Glomerular endothelial cell (primary cell): ENCODE measurements around the gene KLHL2. TPM values are rescaled to one million over a fixed set of nuclear protein-coding genes. Genes with fewer than 3 reads are reported as not detected.
"Not testable (repeated sequence)": the region's sequence is repeated elsewhere in the genome, so short reads cannot be mapped to it uniquely, and the experiment has no call there.

Experiments
- DNase-seq: peaks from one replicate; pipeline ENCODE4 v3.0.0-alpha.2; 2011; ENCODE audit warnings: low read depth, low spot score; ENCODE audit errors: extremely low read depth
- total RNA-seq: library from RNA; depleted of rRNA; stranded (reverse); fragments of >200 nt; gene quantifications from 2 replicates; pipeline ENCODE4 v1.2.3, GENCODE V29; 2015

The KLHL2 gene, protein sequence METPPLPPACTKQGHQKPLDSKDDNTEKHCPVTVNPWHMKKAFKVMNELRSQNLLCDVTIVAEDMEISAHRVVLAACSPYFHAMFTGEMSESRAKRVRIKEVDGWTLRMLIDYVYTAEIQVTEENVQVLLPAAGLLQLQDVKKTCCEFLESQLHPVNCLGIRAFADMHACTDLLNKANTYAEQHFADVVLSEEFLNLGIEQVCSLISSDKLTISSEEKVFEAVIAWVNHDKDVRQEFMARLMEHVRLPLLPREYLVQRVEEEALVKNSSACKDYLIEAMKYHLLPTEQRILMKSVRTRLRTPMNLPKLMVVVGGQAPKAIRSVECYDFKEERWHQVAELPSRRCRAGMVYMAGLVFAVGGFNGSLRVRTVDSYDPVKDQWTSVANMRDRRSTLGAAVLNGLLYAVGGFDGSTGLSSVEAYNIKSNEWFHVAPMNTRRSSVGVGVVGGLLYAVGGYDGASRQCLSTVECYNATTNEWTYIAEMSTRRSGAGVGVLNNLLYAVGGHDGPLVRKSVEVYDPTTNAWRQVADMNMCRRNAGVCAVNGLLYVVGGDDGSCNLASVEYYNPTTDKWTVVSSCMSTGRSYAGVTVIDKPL
- 20.5 and 26.3 TPM in 2 replicates for total RNA-seq

DNA sequence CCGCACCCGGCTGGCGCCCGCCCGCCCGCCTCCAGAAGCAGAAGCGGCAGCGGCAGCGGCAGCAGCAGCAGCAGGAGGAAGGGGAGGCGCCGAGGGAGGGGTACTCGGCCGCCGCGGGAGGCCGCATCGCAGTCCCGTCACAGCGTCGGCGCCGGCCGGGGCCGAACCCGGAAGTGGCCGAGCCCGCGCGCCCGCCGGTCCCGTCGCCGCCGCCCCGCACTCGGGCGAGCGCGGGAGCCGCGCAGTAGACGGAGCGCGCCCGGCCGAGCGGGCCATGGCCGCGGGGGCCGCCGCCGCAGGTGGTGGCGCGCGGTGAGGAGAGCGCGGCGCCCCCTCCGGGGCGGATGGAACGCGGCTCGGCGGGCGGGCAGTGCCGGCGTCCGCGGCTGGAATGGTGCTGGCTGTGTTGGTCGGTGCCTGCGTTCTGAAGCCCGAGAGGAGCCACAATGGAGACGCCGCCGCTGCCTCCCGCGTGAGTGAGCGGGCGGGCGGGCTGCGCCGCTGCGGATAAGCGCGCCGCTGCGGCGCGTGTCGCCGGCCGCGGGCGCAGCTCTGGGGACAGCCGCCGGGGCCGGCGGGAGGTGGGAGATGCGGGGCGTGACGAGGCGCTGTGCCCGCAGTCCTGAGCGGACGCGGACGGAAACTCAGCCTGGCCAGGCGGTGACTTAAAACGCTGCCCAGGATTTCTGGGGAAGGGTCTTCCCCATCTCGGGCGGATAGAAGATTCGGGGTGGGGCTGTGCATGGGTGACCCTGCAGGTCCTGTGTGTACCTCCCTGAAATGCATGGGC lies at the start of gene KLHL2:
TSS of gene KLHL2 (plus strand) at position 131 of the 790 bp plus-strand sequence. CDS start at position 447, 316 bp downstream.
- DNase-seq, result no peak

DNA sequence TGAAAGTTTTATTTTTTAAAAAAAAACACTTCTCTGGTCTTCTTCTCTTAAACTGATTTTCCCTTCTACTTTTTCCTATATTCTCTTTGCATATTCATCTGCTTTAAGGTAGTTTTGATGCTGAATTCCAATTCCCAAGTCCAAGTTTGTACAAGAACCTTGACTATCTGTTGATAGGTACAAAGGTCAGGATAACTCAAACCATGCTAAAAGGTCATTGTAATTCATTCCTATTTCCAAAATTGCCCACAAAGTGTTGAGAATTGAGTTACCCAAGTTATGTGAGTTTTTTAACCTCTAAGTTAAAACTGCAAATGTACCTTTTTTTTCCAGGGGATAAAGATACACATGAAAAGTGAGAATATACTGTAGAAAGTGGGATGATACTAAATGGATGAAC lies 48.6 kb upstream of the KLHL2 start:
- no peak for DNase-seq

DNA sequence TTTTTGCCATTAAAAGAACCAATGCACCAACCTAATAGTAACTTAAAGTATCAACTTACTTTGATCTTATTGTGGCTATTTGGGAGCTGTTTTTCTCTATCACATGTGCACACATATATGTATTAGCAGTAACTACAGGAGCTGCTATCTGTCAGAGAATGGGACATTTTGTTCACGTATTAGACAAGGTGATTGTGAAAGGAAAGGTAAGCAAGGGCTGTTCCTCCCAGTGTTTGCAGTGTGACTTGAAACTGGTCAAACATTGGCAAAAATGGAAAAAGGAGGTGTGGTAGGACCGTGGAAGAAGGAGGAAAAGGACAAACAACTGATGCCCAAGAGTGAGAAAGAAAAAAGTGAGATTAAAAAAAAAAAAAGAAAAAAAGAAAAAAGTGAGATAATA lies 43.1 kb upstream of the KLHL2 start:
- no peak for DNase-seq

DNA sequence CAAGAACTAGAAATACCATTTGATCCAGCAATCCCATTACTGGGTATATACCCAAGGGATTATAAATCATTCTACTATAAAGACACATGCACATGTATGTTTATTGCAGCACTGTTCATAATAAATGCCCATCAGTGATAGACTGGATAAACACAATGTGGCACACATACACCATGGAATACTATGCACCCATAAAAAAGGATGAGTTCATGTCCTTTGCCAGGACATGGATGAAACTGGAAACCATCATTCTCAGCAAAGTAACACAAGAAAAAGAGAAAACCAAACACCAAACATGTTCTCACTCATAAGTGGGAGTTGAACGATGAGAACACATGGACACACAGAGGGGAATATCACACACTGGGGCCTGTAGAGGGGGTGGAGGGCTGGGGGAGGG lies 40.5 kb upstream of the KLHL2 start:
- DNase-seq, result not testable (repeated sequence)

DNA sequence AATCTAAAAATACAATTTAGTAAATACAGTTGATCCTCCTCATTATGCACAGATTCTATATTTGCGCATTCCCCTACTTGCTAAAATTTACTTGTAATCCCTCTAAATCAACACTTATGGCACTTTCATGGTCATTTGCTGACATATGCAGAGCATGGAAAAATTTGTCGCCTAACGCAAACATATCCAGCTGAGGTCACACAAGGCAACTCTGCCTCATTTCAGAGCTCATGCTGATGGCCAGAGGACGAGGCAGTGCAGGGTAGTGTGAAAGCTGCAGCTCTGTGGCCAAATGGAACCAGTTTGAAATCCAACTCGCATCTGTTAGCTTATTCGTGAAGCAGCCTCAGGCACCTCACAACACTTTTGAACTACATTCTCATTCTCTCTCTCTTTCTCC lies 39.7 kb upstream of the KLHL2 start:
- no peak for DNase-seq

DNA sequence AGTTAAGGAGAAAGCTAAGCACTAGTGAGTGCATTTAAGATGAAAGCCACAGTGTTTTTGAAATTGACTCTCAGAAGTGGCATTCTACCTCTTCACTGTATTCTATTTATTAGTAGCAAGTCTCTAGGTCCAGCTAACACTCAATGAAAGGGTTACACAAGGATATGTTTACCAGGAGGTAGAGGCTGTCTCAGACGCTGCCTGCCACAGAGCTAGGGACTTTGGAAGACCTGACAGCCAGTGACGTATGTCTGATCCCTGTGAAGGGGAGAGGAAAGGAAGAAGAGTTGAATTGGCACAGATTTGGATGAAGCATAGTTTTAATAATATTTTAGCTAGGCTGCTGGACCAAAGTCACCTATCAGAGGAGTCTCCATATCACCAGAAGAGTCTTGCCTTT lies 36.5 kb upstream of the KLHL2 start:
- no peak for DNase-seq

DNA sequence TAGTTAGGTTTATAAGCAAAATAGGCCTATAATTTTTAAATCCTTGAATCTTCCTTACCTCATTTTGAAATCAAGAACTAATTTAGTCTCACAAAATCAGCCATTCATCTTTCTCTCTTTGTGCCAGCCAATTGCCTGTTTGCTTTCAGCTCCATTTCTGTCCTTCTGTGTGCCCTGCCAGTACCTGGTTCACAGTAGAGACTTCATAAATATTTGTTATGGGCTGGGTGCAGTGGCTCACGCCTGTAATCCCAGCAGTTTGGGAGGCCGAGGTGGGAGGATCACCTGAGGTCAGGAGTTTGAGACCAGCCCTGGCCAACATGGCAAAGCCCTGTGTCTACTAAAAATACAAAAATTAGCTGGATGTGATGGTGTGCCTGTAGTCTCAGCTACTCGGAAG lies 31.9 kb upstream of the KLHL2 start:
- DNase-seq, result not testable (repeated sequence)

DNA sequence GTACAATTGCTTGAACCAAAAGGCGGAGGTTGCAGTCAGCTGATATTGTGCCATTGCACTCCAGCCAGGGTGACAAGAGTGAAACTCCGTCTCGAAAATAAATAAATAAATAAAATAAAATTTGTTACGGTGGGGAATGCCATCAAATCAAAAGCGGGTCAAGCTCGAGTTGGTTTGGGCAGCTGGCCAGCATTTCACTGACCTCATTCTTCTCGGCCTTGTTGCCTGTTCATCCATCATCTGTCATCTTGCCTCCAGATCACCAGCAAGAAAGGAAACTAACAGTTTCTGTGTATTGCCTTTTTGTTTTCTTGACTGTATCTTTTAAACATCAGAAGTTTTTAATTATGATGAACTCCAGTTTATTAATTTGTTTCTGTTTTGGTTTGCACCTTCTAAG lies 31.5 kb upstream of the KLHL2 start:
- DNase-seq, result no peak

DNA sequence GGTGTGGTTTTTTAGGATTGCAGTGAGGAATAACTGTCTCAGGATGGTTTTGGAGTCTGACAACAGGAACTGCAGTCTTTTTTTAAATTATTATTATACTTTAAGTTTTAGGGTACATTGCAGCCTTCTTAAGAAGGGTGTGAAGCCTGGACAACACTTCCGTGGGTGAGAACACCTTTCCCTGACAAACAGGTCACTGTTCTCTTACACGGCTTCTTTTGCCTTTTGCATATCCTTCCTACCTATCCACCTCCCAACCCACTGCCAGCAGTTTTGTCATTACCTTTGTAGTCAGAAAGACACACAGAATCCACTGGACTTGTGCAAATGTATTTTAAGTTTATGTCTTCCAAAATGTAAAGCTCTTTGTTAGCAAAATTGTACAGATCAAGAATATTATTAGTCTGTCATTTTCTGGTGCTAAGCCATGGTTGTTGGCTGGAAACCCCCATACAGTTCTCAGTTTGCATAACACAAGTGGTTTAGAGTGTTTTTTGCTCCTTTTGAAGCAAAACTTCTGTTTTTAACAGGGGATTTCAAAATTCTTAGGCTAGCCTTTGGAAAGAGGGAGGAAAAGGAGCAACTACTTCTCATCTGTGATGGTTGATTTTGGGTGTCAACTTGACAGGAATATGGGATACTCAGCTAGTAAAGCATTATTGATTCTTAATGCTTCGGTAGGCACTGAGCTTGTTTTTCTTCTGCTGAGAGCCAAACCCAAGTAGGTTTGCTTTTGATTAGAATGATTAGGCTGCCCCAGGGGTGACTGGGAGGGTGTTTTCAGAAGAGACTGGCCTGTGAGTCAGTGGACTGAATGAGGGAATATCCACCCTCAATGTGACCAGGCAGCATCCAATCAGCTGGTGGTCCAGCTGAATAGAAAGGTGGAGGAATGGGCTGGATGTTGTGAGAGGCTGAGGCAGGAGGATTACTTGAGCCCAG lies 29.4 kb upstream of the KLHL2 start:
- no peak for DNase-seq

DNA sequence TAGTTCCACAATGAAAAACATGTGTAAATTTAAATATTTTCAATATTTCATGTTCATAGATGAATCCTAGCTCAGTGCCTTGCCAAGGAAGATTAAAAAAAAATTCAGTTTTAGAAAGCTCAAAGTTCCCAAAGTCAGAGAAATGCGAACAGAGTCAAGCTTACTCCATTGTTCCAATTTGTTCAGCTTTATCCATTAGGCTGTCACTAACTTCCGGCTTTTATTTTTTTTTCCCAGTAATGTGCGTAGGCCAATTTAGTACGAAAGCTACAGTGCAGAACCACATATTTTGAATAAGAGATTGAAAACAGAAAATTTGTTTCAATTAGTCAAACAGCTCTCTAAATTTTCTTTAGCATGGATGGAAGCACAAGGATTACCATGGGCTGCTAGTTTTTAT lies 23.1 kb upstream of the KLHL2 start:
- DNase-seq, result no peak

DNA sequence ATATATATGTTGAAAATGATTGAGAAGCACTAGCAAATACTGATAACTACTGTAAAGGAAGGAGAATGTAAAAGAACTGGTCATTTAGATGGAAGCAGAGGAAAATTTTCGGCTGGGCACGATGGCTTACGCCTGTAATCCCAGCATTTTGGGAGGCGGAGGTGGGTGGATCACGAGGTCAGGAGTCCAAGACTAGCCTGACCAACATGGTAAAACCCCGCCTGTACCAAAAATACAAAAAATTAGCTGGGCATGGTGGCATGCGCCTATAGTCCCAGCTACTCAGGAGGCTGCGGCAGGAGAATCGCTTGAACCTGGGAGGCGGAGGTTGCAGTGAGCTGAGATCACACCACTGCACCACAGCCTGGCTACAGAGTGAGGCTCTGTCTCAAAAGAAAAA lies 22.4 kb upstream of the KLHL2 start:
- DNase-seq, result not testable (repeated sequence)

DNA sequence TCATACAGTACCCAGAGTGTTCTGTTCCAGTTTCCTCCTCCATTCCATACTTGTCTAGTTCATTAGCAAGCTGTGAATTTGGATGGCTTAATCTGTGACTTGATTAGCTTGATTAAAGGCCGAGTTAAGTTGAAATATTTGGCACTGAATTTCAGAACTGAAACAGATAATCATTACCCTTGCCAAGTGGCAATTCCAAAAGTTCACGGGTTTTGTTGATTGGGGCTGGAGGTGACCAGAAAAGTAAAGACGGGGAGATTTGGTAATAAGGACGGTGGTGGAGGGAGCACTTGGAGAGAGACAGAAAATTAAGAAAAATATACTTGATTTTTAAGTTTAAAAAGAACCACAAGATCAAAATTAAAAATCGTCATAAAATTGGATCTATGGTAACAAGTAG lies 21.9 kb upstream of the KLHL2 start:
- DNase-seq, result no peak

DNA sequence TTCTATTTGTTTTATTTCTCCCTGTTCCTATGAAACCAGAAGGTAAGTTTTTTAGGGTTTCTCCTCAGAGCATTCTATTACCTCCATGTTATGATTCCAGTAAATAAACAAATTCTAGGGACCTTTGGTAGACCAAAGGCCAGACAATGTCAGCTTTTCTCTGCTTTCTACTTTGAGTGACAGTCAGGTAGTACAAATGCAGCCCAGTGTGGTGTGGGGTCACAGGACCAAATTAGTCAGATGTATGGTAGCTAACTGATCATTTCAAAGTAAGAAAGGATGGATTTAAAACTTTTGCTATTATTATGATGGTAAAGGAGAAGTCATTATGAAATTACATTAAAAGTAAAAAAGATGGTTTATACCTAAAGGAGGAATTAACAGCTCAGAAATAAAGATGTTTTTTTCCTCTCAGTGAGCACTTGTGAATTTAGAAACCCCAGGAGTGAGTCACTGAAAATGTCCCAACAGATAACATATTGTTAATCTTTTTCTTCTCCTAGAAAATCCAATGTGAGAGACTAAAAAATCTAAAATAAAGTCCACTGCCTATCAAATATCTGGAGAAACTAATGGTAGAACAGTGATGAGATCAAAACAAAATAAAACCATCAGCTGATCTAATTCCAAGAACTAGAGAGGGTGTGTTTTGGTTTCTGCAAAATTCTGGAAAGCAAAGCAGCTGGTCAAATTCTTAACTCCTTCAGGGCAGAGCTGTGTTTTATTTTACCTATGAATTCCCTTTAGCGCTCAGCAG lies 16.6 kb upstream of the KLHL2 start:
- DNase-seq, result no peak

DNA sequence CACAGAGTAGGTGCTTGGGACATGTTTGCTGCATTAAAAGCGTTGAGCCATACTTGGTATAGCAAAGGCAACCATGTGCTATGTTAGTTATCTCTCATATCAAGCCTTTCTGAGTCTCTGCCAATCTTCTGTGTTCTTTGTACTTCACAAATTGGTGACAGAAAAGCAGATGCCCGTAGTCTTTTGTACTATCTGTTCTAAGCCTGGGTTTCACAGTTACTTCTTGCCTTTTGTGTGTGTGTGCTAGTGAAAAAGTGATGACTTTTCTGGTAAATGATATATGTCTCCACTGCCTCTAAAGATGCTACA lies 16.1 kb upstream of the KLHL2 start:
- no peak for DNase-seq

DNA sequence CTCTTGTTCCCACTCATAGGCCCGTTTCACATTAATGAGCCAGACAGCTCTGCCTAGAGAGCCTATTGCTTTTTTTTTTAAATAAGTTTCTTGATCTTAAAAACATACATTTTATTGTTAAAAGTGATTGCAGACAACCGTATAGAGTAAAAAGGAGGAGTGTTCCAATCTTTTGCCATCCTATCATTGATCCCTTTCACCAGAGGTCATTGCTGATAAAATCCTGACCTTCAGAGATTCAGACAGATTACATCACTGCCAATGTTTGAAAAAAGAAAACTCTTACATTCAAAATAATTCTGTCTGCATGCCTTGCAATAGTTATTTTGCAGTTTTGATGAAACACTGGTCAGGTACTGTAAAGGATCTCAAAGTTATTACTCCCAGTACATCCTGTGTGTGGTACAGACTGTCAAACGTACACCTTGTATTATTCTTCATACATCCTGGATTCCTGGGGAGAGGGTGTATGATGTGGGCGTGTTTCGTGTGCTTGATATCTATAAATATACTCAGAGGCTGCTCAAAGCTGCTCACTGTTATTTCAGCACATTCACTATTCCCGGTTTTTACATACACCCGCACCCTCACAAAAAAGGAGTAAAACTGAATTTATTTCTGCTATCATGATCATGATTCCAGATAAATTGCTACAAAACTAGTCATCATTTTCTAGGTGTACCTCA lies 15.4 kb upstream of the KLHL2 start:
- DNase-seq, result no peak

DNA sequence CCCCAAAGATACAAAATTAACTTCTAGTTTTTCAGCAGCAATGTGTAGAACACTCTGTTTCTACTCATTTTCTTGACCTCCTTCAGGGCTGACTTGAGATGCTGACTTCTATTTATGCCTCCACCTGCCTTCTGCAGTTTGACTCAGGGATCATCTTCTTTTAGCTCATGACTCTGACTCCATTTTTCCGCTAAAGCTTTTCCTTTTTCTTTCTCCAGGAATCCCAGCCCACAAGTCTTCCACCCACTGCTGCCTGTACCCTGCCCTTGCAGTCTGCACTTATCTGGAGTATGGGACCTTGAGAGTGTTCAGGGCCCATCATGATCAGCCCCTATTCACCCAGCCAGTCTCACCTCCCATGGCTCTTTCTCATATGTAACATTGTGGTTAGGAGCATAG lies 14.9 kb upstream of the KLHL2 start:
- DNase-seq, result no peak

DNA sequence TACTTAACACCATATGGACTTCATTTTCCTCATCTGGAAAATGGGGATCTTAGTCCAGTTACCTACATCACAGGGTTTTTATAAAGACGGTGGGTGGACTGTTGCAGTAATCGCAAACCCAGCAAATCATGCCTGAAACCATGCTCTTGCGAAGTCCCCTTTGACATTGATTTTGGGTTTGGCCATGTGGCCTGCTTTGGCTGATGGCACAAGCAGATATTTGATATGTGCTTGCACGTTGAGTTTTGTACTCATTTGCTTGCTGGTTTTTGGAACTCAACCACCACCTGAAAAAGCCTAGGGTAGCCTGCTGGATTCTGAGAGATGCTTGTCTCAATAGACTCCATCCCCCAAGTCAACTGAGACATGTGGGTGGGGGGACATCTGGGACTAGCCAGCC lies 14.4 kb upstream of the KLHL2 start:
- no peak for DNase-seq

DNA sequence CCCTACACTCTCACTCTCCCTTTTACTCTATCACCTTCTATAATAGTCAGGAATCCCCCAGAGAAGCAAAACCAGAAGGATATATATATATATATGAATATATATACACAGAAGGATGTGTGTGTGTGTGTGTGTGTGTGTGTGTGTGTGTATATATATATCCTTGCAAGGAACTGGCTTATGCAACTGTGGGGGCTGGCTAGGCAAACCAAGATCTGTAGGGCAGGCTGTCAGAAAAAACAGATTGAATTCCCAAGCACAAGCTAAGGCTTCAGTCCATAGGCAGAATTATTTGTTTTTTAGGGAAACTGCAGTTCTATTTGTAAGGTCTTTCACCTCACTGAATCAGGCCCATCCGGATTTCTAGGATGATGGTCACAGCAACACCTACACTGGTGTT lies 13.0 kb upstream of the KLHL2 start:
- no peak for DNase-seq

DNA sequence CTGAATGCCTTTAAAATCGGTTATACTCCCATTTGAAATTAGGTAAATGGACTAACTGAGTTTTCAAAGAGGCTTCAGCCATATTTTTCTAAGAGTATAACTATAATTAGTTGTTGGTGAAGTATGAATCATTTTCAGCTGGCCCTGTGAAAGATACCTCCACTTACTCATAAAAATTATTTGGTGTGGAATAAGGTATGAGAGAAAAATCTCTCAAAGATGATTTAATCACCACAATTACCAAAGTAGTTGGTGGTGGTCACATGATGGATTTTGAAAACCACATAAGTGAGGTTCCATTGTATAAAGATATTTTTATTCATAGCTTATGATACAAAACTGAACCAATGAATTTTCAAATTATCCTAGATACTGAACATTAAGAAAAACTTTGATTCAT lies 9.0 kb upstream of the KLHL2 start:
- DNase-seq, result no peak

DNA sequence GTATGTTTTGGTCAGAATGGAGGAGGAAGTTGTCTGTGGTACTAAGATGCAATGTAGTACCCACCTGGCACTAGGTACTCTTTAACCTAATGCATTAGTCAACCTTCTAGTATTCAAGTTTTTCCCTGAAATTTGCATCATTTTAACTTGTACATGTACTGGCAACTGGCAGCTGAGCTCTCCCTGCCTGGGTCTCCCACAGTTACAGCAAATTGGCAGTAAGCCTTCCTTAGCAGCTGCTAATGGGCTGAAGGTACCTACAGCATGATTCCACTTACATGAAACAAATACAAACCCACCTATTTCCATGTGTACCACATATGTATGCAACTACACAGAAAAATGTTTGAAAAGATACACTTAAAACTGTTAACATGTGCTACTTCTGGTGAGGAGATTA lies 8.1 kb upstream of the KLHL2 start:
- DNase-seq, result no peak
